GM19035 (cell line): ENCODE results near the gene TARBP2.
"Not testable (repeated sequence)": the region's sequence is repeated elsewhere in the genome, so short reads cannot be mapped to it uniquely, and the experiment has no call there.

Experiments used
- ATAC-seq: cut with Tn5 transposase; IDR thresholded peaks from one replicate; pipeline ENCODE4 v1.9.1; 2021; ENCODE audit not compliant: unreplicated experiment

TARBP2 gene

DNA sequence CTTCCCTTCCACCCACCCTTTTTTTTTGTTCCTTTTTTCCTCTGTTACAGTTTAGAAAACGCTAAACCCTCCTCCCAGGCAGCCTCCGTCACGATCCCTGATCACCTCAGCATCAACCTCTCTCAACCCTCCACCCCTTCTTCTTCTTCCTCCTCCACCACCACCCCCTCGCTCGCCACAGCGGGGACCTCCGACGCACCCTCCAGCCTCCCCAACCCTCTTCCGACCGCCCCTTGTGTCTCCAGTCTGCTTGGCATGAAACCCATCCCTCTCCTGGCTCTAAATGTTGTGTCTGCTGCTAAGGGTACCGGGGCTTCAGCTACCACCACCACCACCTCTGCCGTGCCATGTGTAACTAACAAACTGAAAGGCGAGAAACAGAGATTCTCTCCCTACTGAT lies 26.3 kb upstream of the TARBP2 start:
- ATAC-seq = no peak

DNA sequence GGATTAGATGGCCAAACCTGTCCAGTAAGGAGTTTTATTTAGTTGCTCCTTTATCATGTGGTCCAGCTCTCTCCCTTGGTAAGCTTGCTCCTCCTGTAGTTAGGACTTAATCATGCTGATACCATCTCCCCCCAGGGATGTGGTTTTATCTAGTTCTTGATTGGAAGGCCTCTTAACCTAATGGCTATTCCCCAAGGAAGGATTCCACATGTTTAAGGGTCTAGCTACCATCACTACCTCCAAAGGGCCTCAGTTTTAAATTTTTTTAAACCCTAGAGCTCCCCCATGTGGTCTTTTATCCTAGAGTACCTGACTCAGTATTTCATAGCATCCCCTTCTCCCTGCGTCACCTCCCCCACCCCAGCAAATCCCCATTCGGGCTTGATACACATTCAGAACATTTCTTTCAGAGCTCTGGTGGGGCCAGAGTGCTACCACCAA lies 24.3 kb upstream of the TARBP2 start:
- ATAC-seq = no peak

DNA sequence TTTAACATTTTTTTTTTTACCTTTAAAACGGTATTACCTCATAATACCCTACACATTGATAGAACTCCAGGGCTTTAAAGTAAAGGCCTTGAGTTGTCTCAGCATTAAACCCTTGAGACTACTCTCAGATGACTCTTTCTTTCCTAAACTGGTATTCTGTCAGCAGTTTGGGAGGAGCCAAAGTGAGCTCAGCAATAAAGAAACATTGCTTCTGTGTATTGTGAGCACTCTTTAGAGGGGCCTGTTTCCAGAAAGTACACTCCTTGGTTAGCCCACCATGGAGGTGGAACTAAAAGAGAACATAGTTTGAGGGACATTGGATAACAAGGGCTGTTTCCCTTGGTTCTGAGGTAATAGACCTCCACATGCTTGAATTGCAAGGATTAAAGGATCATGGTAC lies 22.2 kb upstream of the TARBP2 start:
- no peak for ATAC-seq

DNA sequence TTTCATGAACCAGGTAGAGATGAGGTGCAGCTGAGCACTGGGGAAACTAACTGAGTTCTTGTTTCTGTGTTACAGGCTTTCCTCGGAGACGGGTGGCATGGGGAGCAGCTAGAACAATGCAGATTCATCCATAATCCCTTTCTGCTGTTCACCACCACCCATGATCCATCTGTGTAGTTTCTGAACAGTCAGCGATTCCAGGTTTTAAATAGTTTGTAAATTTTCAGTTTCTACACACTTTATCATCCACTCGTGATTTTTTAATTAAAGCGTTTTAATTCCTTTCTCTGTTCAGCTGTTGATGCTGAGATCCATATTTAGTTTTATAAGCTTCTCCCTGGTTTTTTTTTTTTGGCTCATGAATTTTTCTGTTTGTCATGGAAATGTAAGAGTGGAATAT lies 21.8 kb upstream of the TARBP2 start:
- no peak for ATAC-seq

DNA sequence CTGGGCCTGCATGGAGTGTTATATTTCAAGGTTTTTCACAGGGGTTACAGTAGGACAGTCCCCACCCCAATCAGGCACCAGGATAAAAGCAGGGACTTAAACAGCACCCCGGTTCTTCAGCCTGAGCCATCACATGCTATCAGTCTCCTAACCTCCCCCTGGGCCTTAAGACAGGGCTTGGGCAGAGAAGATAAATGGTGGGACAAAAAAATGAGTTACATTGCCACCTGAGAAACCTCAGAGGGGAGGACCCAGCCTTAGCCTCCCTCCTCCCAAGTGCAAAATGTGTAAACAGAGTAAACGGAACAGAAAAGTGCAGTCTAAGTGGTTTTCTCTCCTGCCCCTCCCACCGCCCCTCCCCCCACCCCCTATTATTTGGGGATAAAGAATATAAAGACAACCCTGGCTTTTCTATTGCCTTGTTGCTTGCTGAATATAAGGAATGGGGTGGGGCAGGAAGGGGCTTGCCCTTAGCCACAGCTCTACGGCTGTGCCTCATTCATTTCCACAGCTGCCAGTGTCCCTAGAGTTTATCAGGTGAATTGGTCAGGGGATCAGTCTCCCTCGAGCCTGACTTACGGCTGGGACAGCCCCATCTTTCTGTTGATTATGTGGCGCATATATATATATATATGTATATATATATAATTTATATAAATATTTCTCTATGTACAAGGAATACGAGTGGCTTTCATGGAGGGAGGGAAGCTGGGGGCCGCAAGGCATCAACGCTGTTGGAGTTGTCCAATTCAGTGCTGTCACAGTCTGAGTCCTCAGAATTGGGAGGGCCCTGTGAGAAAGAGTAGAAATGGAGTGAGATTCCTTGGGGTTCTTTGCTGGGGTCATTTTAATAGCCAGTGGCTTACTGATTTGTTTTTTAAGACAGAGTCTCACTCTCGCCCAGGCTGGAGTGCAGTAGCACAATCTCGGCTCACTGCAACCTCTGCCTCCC lies 20.3 kb upstream of the TARBP2 start:
- ATAC-seq = no peak

DNA sequence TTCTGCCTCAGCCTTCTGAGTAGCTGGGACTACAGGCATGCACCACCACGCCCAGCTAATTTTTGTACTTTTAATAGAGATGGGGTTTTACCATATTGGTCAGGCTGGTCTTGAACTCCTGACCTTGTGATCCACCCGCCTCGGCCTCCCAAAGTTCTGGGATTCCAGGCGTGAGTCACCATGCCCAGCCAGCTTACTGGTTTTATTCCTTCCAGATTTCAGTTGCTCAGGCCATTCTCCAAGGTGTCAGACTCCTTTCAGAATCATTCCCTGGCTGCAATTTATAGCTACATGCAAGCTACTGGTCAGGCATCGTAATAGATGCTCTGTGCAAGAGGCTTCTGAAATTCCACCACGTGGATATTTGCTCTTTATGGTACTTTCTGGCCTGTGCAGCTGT lies 19.6 kb upstream of the TARBP2 start:
- ATAC-seq = not testable (repeated sequence)

DNA sequence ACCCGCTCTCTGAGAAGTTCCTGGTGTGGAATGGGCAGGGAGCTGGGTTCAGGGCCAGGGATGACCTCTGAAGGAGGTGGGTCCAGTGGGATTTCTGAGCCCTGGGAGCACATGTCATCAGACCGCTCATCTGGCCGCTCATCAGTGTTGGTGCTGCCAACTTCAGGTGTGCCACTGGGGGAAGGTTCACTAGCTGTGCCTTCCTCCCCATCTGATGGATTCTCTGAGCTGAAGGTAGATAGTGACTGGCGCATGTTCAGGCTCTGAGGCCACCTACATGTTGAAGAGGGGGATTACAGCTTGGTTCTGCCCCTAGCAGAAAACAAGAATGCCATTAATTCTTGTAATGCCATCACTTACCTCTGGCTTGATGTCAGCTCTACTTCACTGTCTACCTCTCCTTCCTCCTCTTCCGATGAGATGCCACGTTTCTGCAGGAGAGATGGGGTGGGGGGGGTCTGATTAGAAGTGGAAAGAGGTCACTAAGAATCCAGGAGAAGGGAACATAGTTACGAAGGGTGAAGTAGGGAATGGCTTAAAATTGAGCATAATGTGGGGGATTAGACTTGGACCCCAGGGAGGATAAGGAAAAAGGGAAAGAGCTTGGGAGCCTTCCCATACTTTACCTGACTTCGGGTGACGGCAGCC lies 19.0 kb upstream of the TARBP2 start:
- no peak for ATAC-seq

DNA sequence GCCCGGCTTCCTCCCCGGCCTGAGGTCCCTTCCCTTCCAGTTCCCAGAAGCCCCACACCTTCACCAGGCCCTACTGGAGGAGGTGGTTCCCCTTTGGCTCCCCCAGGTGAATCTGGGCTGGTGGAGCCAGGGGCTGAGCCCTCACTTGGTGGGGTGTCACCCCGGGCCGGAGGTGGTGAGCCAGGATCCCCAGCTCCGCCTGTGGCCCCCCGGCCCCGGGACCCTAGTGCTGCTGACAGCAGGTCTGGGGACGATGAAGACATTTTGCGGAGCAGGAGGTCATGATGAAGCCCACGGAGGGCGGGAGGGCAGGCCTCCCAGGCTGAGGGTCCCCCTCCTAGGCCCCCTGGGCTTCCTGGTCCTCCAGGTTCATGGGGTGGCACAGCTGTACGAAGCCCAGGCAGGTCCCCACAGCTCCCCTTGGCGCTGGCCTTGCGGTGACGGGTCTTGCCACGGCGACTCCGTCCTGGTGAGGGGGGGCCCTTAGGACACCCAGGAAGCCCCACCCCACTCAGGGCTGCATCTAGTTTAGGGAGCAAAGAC lies 18.4 kb upstream of the TARBP2 start:
- no peak for ATAC-seq

DNA sequence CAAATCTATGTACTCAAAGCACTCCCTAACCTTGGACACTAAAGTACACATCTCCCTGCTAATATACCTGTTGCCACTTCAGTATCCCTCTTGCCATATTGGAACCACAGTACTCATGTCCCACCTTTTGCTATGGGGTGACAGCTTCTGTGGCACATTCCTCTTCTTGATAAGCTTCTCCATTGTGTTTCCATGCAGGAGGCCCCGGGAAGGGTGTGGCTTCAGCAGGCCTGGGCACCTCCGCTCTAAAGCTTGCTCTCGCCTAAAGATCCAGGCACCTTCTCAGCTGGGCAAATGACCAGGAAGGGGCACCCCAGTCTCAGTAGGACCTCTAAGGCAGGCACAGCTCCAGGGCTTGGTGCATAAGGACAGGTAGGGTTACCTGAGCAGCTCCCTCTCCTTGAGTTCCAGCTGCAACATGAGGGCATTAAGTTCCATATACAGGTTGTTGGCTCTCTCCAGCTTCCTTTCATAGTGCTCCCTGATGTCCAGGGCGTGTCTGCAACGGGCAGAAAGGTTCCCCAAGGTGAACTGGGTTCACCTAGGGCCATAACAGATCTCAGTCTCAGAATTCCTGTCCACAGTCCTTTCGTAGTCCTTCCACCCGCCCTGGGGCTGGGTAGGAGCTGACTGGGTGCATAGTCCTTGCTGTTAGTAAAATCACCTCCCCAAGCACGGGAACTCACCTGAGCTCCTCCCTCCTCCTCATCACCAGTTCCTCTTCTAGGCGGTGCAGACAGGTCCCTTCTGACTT lies 17.7 kb upstream of the TARBP2 start:
- ATAC-seq = no peak

DNA sequence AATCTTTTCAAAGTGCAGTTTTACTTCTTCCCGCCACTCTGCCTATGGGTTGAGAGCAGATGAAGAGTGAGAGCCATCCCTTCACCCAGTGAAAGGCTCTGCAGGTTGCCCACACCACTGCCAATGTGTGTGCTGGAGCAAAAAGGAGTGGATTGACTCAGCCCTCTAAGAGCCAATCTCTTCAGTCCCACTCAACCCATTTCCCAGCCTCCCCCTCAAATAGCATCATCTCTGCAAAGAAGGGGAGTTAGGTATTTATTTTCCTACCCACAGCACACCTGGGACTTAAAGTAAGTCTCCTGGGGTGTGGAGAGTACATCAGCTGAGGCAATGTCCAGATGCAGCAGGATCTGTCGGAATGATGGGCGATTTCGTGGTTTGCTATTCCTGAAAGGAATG lies 17.1 kb upstream of the TARBP2 start:
- no peak for ATAC-seq

DNA sequence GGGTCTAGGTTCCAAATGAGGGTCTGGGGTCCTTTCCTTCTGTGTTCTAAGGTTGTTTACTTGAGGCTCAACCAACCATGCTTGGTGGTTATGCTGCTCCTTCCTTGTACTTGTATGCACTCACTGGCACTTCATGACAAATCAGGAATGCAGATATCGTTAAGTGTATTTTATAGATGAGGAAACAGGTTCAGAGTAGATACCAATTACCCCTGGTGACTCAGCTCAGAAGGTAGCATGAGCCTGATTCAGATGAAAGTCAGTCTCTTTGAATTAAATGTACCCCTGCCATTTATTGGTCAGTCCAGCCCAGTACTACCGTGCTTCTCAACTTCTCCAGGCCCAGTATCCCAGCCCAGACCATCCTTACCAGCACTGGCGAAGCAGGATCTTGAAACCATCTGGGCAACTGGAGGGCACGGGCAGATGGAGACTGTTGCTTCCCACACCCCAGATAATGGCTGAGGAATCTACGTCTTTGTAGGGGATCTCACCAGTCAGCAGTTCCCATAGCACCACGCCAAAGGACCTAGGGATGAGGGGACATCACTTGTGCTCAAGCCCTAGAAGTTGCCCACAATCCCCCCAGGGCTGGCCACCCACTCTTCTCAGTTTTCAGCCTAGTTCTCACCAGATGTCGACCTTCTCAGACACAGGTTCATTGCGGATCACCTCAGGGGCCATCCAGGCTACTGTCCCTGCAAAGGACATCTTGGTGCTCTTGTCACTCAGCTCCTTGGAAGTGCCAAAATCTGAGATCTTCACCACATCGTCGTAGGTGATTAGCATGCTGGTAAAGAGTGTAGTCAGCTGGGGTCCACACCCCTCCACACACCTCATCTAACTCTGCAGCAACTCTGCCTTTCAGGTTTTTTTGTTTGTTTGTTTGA lies 16.2 kb upstream of the TARBP2 start:
- ATAC-seq = no peak

DNA sequence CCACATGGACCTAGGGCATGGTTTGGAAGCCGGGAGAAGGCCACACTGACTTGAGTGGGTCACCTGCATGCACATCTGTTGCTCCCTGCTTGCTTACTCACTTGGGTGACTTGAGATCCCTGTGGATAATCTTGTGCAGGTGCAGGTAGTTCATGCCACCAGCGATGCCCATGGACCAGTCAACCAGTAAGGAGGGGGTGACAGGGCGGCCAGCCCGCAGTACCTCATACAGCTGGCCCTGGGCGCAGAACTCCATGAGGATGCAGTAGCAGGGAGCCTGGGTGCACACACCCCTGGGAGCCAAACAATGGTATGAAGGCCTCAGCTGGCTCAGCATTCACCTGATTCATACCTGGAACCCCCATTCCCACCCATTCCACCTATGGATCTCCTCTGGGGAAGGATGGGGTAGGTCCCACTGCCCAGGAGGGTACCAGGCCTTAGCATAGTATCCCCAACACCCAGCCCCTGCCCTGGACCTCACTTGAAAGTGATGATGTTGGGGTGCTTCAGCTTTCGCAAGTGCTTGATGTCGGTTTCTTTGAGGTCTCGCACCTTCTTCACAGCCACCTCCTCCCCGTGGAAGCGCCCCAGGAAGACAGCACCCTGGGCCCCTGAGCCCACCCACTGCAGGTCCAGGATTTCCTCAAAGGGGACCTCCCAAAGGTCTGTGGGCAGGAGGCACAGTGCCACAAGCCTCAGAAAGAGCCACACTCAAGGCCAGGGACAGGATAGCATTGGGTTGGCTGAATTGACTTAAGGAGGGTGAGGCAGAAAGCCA lies 14.9 kb upstream of the TARBP2 start:
- ATAC-seq = no peak

DNA sequence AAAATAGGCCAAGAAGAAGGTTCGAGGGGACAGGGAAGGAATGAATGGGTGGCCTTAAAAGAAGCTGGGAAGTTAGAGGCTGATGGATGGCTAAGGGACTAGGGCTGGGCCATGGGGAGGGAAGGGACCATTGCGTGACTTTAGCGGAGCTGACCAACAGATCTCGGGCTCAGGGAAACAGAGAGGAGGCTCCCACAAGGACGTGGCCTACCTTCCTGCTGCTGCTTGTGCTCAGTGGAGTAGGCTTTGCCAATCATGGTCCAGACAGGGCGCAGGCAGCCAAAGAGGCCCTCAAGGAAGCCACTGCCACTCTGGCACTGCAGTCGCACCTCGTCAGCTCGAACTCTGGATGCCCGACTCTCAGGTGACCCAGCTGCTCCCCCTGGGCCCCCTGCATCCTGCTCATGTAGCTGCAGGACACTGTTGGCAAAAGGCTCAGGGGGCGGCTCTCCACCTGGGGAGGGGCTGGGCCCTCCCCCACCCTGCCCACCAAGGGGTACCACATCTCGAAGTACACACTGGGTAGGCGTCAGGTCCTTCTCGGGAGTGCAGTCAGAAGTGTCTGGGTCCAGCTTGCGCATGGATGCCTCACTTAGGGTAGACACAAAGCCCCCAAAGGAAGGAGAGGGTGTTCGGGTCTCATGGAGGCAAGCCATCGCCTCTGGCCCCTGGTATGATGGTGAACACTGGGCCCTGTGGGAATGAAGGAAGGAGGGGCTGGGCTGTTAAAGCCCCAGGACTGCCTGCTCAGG lies 14.2 kb upstream of the TARBP2 start:
- ATAC-seq = no peak

DNA sequence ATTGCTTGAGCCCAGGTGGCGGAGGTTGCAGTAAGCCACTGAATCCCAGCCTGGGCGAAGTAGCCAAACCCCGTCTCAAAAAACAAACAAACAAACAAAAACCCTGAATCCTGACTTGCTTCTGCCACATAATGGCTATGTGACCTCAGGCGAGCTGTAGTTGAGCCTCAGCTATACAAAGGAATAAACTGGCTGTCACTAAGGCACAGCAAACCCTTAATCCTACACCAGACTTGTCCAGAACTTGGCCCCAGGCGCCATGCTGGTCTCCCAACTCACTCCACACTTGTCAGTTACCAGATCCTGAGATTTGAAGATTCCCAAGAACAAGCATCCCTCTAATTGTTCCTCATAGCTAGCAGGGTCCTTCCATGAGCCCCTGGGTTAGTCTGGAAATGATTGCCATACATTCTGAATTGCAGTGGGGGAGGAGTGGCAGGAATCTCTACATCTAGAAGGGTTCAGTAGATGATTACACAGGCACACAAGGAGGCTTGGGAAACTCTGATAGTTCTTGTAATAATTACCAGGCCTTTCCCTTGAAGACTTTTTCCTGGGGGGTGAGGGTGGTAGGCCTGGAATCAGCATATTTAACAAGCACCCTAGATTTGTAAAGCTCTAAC lies 11.7 kb upstream of the TARBP2 start:
- ATAC-seq = no peak

DNA sequence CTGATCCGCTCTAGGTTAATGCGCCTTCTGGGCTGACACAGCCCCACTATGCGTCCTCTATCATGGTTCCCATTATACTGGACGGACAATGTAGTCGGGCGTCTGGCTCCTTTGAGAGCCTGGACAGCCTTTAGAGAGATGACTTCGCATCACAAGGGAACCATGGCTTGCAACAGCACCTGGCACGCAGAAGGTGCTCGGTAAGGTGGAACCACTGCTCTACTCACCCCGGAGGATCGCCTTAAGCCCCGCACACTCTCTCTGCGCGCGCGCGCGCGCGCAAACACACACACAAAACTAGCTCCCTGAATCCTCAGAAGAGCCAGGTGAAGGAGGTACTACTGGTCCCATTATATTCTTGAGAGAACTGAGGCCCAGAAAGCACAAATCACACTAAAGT lies 8.9 kb upstream of the TARBP2 start:
- ATAC-seq = no peak

DNA sequence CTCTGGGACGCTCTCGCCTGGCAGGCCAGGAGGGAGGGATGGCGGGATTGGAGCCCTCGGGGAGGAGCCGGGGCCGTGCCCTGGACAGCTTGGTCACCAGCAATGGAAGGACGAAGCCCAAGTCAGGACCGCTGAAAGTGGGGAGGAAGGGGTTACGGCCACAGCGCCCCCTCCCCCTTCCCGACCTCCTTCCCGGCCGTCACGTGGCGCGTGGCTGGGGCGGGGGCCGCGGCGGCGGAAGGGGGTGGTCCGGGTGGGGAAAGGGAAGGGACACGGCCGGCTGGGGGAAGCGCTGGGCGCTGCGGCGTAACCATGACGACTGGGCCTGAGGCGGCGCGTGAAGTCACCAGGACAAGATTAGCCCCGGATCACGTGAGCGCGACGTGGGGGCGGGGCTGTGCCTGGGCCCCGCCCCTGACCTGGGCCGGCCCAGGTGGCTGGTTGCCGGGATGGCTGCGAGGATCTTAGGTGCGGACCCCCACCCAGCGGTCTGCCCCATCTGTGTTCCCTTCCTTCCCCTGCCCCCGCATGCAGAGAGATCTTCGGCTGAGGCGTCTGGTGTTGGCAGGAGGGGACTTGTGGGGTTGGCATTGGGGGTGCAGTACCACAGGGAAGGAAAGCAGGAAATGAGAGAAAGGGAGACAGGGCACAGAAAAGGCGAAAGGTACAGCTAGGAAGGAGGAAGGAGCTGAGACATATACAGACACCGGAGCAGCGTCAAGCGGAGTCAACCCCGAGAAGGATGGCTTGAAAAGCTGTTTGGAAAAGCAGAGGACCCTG lies 8.1 kb upstream of the TARBP2 start:
- ATAC-seq = peak; percentile 98

DNA sequence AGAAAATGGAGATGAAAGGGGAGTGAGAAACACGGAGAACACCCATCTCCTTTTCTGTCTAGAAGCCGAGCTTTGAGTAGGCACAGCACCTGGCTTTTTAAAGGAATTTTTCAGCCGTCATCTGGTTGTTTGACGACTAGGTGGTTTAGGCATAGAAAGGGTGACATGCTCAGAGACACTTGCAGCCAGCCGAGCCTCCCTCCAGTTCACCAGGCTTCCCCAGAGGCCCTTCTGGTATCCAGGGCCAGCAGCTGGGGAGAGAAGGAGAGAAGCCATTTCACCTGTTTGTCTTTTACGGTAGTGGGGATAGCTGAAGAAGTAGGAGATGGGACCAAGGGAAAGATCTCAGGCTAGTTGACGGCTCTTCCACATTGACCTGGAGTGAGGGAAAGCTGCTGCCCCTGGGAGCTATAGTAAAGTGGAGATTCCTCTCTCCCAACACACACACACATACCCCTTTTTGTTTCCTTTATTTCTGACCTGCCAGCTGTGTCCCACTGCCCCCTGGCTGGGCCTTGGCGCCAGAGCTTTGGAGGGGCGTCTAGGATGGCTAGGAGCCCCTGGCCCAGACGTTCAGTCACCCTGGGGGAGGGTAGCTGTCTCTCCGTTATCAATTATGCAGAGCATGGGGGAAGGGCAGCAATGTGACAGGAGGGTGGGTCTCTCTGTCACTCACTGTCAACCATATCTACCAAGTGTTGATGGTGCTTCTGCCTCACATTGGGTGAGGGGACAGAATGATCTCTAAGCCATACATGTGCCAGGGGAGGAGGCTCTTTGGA lies 7.3 kb upstream of the TARBP2 start:
- ATAC-seq = no peak
